SU-DHL-6 (cell line): Measurements from ENCODE around the gene PARL.

ENCODE experiments used
- EZH2phosphoT487 ChIP-seq: fragments of 200-600 bp; sonication (generic), shearing (Covaris generic); conservative IDR thresholded peaks from 2 replicates; pipeline ENCODE4 v1.6.1; 2018; ENCODE audit warnings: mild to moderate bottlenecking, antibody characterized with exemption, low read length, moderate library complexity, mixed read lengths
- TF ChIP-seq, protein P1 (sequence below): fragments of 200-600 bp; sonication (generic); IDR thresholded peaks from one replicate; pipeline ENCODE4 v1.5.1; 2017; ENCODE audit warnings: antibody characterized with exemption, mild to moderate bottlenecking, low read length, moderate library complexity; ENCODE audit not compliant: insufficient read depth, poor library complexity, severe bottlenecking

DNA sequence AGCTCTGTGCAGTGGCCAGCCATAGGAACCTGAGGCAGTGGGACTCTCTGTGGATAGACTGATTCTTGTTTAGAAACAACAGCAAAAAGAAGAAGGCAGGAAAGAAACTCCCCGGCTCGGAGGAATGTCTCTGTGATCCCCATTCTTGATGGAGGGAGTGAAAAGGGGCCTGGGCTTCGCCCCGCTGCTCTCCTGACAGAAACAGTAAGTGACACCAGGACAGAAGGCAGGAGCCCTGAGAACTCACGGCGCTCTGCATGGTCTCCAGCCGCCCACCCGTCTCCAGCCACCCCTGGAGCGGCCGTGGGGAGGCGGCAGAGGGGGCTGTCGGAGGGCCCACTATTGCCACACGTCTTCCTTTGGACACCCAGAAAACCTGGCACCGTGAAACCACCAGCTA, 35.7 kb upstream of the PARL start:
- TF ChIP-seq, protein P1, sequence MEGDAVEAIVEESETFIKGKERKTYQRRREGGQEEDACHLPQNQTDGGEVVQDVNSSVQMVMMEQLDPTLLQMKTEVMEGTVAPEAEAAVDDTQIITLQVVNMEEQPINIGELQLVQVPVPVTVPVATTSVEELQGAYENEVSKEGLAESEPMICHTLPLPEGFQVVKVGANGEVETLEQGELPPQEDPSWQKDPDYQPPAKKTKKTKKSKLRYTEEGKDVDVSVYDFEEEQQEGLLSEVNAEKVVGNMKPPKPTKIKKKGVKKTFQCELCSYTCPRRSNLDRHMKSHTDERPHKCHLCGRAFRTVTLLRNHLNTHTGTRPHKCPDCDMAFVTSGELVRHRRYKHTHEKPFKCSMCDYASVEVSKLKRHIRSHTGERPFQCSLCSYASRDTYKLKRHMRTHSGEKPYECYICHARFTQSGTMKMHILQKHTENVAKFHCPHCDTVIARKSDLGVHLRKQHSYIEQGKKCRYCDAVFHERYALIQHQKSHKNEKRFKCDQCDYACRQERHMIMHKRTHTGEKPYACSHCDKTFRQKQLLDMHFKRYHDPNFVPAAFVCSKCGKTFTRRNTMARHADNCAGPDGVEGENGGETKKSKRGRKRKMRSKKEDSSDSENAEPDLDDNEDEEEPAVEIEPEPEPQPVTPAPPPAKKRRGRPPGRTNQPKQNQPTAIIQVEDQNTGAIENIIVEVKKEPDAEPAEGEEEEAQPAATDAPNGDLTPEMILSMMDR, result no peak
- no peak for TF ChIP-seq EZH2phosphoT487
